Measurements from ENCODE around the gene LBH.

GRCh38 chr2:30213907-30214463 is 17.3 kb upstream of the LBH start:
- TF ChIP-seq CTCF (IDR thresholded peaks at IDR 0.05; ENCODE audit: low read depth, low read length) (no peak), POLR2A (IDR thresholded peaks at IDR 0.05; ENCODE audit: extremely low read depth, insufficient read length) (no peak), MAX (IDR thresholded peaks at IDR 0.05; ENCODE audit: low read depth, low read length) (no peak), MYC (IDR thresholded peaks at IDR 0.05; ENCODE audit: low read depth, low read length) (no peak)
